ENCODE data around the gene IREB2. TPM values are rescaled to one million over a fixed set of nuclear protein-coding genes. Genes with fewer than 3 reads are reported as not detected.

IREB2 gene
- total RNA-seq, 1 experiment from 2014 or later, result 89.5 TPM

GRCh38 chr15:78394981-78395616, 42.9 kb upstream of the IREB2 start (continued):
- TF ChIP-seq, protein P1, sequence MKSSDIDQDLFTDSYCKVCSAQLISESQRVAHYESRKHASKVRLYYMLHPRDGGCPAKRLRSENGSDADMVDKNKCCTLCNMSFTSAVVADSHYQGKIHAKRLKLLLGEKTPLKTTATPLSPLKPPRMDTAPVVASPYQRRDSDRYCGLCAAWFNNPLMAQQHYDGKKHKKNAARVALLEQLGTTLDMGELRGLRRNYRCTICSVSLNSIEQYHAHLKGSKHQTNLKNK (CRISPR knock-in tag; IDR thresholded peaks at IDR 0.05), result no peak
- TF ChIP-seq TCF7 (CRISPR knock-in tag; IDR thresholded peaks at IDR 0.05; ENCODE audit: low read depth), result no peak
- TF ChIP-seq ARID4B (CRISPR knock-in tag; IDR thresholded peaks at IDR 0.05; ENCODE audit: borderline replicate concordance), result peak; percentile 3; the same call in 1 of the 2 replicates
- TF ChIP-seq NFE2L1 (CRISPR knock-in tag; IDR thresholded peaks at IDR 0.05), result no peak
- TF ChIP-seq TP53 (CRISPR knock-in tag; IDR thresholded peaks at IDR 0.05), result 0 out of 2 replicates have a peak, but pooled peaks have one; percentile 62
- TF ChIP-seq FOXP4 (CRISPR knock-in tag; IDR thresholded peaks at IDR 0.05), result no peak
- TF ChIP-seq AR (CRISPR knock-in tag; IDR thresholded peaks at IDR 0.05), result no peak
- TF ChIP-seq EMX1 (CRISPR knock-in tag; IDR thresholded peaks at IDR 0.05), result no peak
- TF ChIP-seq, protein P2, sequence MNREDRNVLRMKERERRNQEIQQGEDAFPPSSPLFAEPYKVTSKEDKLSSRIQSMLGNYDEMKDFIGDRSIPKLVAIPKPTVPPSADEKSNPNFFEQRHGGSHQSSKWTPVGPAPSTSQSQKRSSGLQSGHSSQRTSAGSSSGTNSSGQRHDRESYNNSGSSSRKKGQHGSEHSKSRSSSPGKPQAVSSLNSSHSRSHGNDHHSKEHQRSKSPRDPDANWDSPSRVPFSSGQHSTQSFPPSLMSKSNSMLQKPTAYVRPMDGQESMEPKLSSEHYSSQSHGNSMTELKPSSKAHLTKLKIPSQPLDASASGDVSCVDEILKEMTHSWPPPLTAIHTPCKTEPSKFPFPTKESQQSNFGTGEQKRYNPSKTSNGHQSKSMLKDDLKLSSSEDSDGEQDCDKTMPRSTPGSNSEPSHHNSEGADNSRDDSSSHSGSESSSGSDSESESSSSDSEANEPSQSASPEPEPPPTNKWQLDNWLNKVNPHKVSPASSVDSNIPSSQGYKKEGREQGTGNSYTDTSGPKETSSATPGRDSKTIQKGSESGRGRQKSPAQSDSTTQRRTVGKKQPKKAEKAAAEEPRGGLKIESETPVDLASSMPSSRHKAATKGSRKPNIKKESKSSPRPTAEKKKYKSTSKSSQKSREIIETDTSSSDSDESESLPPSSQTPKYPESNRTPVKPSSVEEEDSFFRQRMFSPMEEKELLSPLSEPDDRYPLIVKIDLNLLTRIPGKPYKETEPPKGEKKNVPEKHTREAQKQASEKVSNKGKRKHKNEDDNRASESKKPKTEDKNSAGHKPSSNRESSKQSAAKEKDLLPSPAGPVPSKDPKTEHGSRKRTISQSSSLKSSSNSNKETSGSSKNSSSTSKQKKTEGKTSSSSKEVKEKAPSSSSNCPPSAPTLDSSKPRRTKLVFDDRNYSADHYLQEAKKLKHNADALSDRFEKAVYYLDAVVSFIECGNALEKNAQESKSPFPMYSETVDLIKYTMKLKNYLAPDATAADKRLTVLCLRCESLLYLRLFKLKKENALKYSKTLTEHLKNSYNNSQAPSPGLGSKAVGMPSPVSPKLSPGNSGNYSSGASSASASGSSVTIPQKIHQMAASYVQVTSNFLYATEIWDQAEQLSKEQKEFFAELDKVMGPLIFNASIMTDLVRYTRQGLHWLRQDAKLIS (CRISPR knock-in tag; IDR thresholded peaks at IDR 0.05; ENCODE audit: borderline replicate concordance), result no peak
- TF ChIP-seq NR1H2 (CRISPR knock-in tag; IDR thresholded peaks at IDR 0.05), result no peak
- no peak for TF ChIP-seq ZNF671 (CRISPR knock-in tag; IDR thresholded peaks at IDR 0.05)
- TF ChIP-seq, protein P3, sequence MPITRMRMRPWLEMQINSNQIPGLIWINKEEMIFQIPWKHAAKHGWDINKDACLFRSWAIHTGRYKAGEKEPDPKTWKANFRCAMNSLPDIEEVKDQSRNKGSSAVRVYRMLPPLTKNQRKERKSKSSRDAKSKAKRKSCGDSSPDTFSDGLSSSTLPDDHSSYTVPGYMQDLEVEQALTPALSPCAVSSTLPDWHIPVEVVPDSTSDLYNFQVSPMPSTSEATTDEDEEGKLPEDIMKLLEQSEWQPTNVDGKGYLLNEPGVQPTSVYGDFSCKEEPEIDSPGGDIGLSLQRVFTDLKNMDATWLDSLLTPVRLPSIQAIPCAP (CRISPR knock-in tag; IDR thresholded peaks at IDR 0.05), result no peak
- no peak for TF ChIP-seq NR3C1 (CRISPR knock-in tag; conservative IDR thresholded peaks at IDR 0.05; ENCODE audit: low read depth)
- TF ChIP-seq GABPB1 (CRISPR knock-in tag; IDR thresholded peaks at IDR 0.05), result no peak
- no peak for TF ChIP-seq GTF2I (CRISPR knock-in tag; conservative IDR thresholded peaks at IDR 0.05)

Data from WTC11 (cell line).